ENCODE data around the gene CDKAL1.

Gene CDKAL1

DNA sequence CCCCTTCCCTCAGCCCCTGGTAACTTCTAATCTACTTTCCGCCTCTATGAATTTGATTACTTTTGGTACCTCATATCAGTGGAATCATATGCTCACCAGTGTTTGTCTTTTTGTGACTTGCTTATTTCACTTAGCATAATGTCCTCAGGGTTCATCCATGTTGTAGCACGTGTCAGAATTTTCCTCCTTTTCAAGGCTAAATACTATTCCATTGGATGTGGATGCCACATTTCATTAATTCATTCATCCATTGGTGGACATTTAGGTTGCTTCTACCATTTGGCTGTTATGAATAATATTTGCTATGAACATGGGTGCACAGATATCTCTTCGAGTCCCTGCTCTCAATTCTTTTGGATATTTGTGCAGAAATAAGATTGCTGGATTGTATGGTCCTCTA is 670.7 kb downstream of the CDKAL1 start:
- no peak for DNase-seq (ENCODE audit: low read depth in 2 of 2)

- DNase-seq (ENCODE audit: low read depth in 2 of 2) = no peak
These were observed 674.0 kb downstream of the CDKAL1 start for GRCh38 chr6:21208081-21208795.

DNA sequence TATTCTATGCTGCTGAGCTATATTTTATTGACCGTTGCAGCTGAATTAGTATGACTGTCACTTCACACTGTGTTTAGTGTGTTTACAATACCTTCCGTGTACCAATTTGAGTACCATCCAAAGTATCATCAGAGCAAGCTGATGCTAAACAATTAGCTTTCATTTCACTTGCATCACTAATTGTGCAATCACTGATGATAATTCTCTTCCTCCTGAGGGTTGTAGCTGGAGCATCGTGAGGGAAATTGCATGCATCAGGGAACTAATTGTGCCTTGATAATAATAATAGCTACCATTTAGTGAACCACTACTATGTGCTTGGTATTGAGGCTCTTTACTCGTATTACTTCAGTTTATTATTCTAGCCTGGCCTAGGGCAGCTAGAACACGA is 674.5 kb downstream of the CDKAL1 start:
- DNase-seq (ENCODE audit: low read depth in 2 of 2) = no peak

DNA sequence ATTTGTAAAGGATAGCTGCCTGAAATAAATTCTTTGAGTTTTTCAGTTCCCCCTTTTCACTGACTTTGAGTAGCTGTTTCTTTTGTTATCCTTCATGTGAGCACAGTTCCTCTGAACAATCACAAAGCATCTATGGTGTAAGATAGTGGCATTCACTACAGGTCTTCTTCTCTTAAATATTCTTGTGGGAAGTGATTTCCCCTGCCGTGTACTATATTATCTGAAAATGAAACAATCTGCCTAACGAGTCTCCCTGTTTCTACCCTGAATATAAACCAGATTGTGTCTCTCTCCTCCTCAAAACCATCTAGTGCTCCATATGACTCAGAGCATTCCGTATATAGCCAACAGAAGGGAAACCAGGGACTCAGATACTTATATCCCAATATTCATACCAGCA is 679.2 kb downstream of the CDKAL1 start:
- no peak for DNase-seq (ENCODE audit: low read depth in 2 of 2)

DNA sequence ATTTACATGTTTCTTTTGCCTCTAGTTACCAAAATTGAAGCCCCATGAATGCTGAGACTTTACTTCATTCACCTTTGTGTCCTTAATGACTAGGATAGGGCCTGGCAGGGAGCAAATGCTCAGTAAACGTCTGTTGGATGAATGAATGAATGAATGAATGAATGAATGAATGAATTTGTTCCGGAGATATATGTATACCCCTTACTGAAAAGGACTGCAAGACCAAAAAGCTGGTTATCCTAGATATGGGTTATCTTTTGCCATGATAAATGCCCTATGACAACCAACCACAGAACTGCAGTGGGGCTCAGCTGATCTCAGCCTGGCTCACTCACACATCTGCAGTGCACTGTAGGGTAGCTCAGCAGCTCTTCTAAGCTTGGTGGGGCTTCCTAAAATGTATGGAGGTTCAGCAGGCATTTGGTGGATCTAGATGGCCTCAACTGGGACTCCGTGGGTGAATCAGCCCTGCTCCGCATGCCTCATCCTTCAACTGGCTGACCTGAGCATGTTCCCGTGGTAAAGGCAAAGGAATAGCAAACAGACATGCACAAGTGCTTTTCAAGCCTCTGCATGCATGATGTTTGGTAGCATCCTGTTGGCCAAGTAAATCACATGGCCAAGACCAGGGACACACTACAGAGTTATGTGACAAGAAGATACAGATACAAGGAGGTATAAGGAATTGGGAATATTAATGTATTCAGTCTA is 680.6 kb downstream of the CDKAL1 start:
- no peak for DNase-seq (ENCODE audit: low read depth in 2 of 2)

DNA sequence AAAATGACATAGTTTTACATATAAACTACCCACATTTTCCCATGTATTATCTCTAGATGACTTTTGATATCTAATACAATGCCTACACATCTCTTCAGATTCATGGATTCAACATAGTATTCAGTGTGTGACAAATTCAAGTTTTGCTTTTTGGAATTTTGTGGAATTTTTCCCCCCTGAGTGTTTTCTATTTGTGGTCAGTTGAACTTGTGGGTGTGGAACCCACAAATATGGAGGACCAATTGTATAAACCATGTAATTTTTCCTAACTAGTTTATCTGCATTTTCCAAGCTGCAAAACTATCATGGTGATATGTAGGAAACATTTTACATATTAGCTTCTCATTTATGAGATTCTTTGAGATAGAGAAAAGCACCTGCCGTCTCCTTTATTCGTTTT is 685.0 kb downstream of the CDKAL1 start:
- DNase-seq (ENCODE audit: low read depth in 2 of 2) = no peak

GRCh38 chr6:21219856-21220255 is 685.6 kb downstream of the CDKAL1 start:
- no peak for DNase-seq (ENCODE audit: low read depth in 2 of 2)

- no peak for DNase-seq (ENCODE audit: low read depth in 2 of 2)
These were observed 686.2 kb downstream of the CDKAL1 start for GRCh38 chr6:21220271-21220987.

GRCh38 chr6:21222656-21223055 is 688.4 kb downstream of the CDKAL1 start:
- no peak for DNase-seq (ENCODE audit: low read depth in 2 of 2)

DNA sequence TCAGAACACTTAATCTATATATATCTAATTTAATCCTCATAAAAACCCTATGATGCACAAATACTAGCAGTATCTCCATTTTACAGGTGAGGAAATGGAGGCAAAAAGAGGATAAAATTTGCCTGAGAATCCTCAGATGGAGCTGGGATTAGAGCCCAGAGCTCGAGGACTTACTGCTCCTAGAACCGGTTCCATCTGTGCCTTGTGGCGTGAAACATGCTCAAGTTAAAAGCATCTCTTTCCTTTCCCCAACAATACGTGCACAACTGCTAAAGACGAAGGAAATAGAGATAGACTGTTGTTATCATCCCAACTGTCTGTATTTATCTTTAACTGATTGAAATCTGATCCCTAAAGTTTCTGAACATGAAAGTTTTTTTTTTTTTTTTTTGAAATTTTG is 691.7 kb downstream of the CDKAL1 start:
- DNase-seq (ENCODE audit: low read depth in 2 of 2) = no peak

DNA sequence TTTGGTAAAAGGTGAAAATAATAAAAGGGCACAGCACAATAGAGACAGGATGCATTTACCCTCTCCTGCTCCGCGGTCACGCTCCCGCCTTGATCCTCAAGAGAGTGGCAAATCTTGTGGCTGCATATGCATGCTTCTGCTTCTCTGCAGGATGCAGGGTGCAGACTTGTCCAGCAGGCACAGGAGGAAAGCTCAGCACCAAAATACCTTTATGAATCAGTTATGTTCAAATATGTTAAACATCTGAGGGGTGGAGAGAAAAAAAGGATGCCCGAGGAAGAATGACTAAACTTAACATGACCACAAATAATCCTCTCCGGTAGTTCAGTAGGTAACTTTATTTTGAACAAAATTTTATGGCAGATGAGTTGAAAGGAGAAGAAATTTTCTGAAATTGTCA is 693.2 kb downstream of the CDKAL1 start:
- DNase-seq (ENCODE audit: low read depth in 2 of 2) = no peak

GRCh38 chr6:21228411-21228810 is 694.2 kb downstream of the CDKAL1 start:
- no peak for DNase-seq (ENCODE audit: low read depth in 2 of 2)

DNA sequence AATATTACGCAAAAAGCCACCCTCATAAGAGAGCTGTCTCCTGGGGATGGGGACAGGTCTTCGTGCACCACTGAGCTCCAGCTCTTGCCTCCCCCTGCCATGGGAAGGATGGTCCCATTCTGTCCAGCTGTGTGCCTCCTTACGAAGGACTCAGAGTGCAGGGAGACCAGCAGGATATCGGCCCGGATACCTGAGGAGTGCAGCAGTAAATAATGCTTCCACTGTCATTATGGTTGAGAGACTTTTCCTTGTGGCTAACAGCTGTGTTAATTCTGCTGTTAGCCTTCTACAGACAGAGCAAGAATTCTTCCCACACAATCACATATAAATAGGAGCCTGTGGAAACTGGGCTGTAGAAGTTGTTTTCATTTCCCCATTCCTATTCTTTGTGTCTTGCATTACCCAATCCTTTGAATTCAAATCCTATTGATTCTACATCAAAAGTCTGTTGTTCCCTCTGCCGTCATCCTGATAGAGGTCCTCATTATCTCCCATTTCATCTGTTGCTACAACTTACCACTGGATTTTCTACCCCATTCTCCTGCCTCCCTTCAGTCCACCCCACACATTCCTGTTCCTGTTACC is 694.7 kb downstream of the CDKAL1 start:
- DNase-seq (ENCODE audit: low read depth in 2 of 2) = no peak

DNA sequence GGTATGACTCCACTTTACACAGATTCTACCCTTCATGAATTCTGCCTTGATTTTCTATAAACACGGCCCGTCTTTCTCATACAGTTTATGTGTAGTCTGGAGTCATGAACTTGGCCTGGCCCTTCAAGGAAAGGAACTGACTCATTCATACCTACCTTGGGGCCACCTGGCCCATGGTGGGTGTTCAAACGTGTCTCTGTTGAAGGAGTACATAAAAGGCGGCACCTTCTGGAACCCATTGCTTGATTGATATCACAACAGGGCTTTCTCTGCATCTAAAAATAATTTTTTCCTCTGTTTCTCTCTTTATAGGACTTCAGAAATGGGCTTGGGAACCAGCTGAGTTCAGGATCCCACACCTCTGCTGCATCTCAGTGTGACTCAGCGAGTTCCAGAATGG is 696.3 kb downstream of the CDKAL1 start:
- DNase-seq (ENCODE audit: low read depth in 2 of 2) = no peak

GRCh38 chr6:21235162-21235561 is 700.9 kb downstream of the CDKAL1 start:
- no peak for DNase-seq (ENCODE audit: low read depth in 2 of 2)

DNA sequence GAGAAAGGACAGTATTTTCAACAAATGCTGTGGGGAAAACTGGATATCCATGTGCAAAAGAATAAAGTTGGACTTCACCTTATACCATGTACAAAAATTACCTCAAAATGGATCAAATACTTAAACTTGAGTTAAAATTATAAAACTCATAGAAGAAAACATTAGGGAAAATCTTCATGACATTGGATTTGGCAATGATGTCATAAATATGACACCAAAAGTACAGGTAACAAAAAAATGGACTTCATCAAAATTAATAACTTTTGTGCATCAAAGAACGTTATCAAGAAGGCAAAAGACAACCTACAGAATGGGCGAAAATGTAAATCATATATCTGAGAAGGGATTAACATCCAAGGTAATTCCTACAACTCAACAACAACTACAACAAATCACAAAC is 704.0 kb downstream of the CDKAL1 start:
- DNase-seq (ENCODE audit: low read depth in 2 of 2) = no peak

GRCh38 chr6:21240709-21241108 is 706.5 kb downstream of the CDKAL1 start:
- DNase-seq (ENCODE audit: low read depth in 2 of 2) = no peak

GRCh38 chr6:21241231-21242130 is 707.2 kb downstream of the CDKAL1 start:
- no peak for DNase-seq (ENCODE audit: low read depth in 2 of 2)

DNA sequence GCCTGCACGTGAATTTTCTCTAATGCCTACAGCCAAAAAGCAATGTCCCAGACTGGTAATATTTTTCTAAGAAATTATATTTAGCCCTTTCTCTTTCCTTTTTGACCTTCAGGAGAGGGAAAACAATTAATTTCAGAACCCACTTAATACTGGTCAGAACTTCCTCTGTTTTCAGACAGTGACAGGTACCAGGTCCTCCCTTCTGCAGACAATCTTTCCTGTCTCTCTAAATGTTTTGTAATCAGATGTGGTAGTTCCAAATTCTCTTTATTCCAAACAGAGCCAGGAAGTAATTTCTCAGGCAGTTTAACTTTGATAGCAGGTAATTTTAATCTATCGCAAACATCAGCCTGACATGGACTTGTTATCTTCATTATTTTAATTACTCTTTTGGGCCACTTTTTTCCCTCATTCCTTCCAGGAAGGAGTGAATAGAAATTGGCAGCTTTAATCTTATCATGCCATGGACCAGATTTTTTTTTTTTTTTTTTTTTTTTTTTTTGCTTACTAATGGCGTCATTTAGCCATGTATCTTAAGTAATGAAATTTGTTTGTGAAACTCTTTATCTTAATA is 710.7 kb downstream of the CDKAL1 start:
- DNase-seq (ENCODE audit: low read depth in 2 of 2) = no peak

- no peak for DNase-seq (ENCODE audit: low read depth in 2 of 2)
These were observed 711.2 kb downstream of the CDKAL1 start for GRCh38 chr6:21245488-21245887.

DNA sequence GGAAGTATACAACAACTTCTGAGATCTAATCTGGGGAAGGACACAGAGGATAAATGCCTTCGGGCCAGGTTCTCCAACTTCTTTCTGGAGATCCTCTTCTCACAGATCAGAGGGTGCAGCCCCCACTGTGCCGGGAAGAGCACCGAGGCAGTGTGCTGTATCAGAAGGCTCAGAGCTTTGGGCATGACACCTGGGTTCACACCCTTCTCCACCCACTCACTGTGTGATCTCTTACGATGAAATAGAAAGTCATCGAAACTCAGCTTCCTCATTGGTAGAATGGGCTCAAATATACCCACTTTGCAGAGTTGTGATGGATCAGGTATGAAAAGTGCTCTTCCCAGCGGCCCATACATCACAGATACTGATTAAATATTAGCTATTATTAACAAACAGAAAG is 711.8 kb downstream of the CDKAL1 start:
- no peak for DNase-seq (ENCODE audit: low read depth in 2 of 2)

All from stimulated activated CD4-positive, alpha-beta T cell treated with anti-CD3 and anti-CD28 coated beads, Interleukin-4, amount 100 ng/mL, for 48 hours (primary cell).